ENCODE data around the gene H1-8.

Gene H1-8

GRCh38 chr3:129556890-129557547 lies 14.0 kb downstream of the H1-8 start:
- no peak for FAIRE-seq

- no peak for FAIRE-seq
These were observed 14.5 kb downstream of the H1-8 start for GRCh38 chr3:129557548-129557894.

GRCh38 chr3:129558081-129558771 lies 15.3 kb downstream of the H1-8 start:
- no peak for FAIRE-seq

- FAIRE-seq, result no peak
These were observed 16.0 kb downstream of the H1-8 start for GRCh38 chr3:129558772-129559564.

- no peak for FAIRE-seq
These were observed 16.6 kb downstream of the H1-8 start for GRCh38 chr3:129559565-129560079.

- no peak for FAIRE-seq
These were observed 17.4 kb downstream of the H1-8 start for GRCh38 chr3:129560269-129560787.

GRCh38 chr3:129560911-129561594 lies 18.1 kb downstream of the H1-8 start:
- FAIRE-seq, result no peak

GRCh38 chr3:129561619-129562248 lies 18.8 kb downstream of the H1-8 start:
- FAIRE-seq, result no peak

- FAIRE-seq, result no peak
These were observed 19.8 kb downstream of the H1-8 start for GRCh38 chr3:129562803-129563202.

GRCh38 chr3:129563332-129563731 lies 20.4 kb downstream of the H1-8 start:
- FAIRE-seq, result no peak

GRCh38 chr3:129563850-129564535 lies 21.0 kb downstream of the H1-8 start:
- no peak for FAIRE-seq

- FAIRE-seq, result no peak
These were observed 22.1 kb downstream of the H1-8 start for GRCh38 chr3:129564981-129565644.

GRCh38 chr3:129565902-129566301 lies 22.9 kb downstream of the H1-8 start:
- no peak for FAIRE-seq

- FAIRE-seq, result no peak
These were observed 24.3 kb downstream of the H1-8 start for GRCh38 chr3:129567176-129567705.

GRCh38 chr3:129567939-129568338 lies 25.0 kb downstream of the H1-8 start:
- FAIRE-seq, result no peak

GRCh38 chr3:129569856-129570255 lies 26.9 kb downstream of the H1-8 start:
- FAIRE-seq, result no peak

GRCh38 chr3:129571605-129572547 lies 28.9 kb downstream of the H1-8 start:
- FAIRE-seq, result no peak

- no peak for FAIRE-seq
These were observed 29.6 kb downstream of the H1-8 start for GRCh38 chr3:129572603-129573002.

GRCh38 chr3:129573493-129573892 lies 30.5 kb downstream of the H1-8 start:
- no peak for FAIRE-seq

GRCh38 chr3:129574206-129574605 lies 31.2 kb downstream of the H1-8 start:
- FAIRE-seq, result no peak
